CD8-positive, alpha-beta memory T cell (primary cell): ENCODE measurements around the gene NAT8L. TPM values are rescaled to one million over a fixed set of nuclear protein-coding genes. Genes with fewer than 3 reads are reported as not detected.

Source experiments
- CTCF ChIA-PET: fragments of 350-600 bp; sonication (Branson Sonifier 250); formaldehyde crosslinking; loops from one replicate; lab custom pipeline; 2021; ENCODE audit warnings: antibody characterized with exemption; lab: Charles Lee
- POLR2A ChIA-PET: fragments of 350-600 bp; sonication (Branson Sonifier 250); formaldehyde crosslinking; loops from one replicate; lab custom pipeline; 2021; ENCODE audit warnings: antibody characterized with exemption; lab: Charles Lee
- DNase-seq, 5 donors: peaks; one replicate each; pipeline versions ENCODE4 v3.0.0 to v3.0.0-alpha.2; 2020 to 2022; ENCODE audit warnings: mixed read lengths in 1 of 5
- H3K27ac ChIP-seq: one replicate; pipeline ENCODE4 v1.7.0; 2013; ENCODE audit warnings: low read depth, mild to moderate bottlenecking, low read length, moderate library complexity
- H3K27me3 ChIP-seq: 2 replicates; pipeline ENCODE4 v1.7.0; 2013; ENCODE audit warnings: low read length, mild to moderate bottlenecking; ENCODE audit not compliant: insufficient read depth, poor library complexity, severe bottlenecking
- H3K36me3 ChIP-seq: 2 replicates; pipeline ENCODE4 v1.7.0; 2013; ENCODE audit warnings: mild to moderate bottlenecking, low read length, moderate library complexity; ENCODE audit not compliant: insufficient read depth
- H3K4me1 ChIP-seq: 2 replicates; pipeline ENCODE4 v1.7.0; 2013; ENCODE audit warnings: mild to moderate bottlenecking, low read length, moderate library complexity; ENCODE audit not compliant: insufficient read depth
- H3K4me3 ChIP-seq: 2 replicates; pipeline ENCODE4 v1.7.0; 2013; ENCODE audit warnings: mild to moderate bottlenecking, low read length
- H3K9me3 ChIP-seq: 2 replicates; pipeline ENCODE4 v1.7.0; 2013; ENCODE audit warnings: mild to moderate bottlenecking, low read length
- H3K27ac Mint-ChIP-seq, 8 donors: one replicate each; pipeline ENCODE4 v1.8.0; 2020 to 2021; ENCODE audit warnings: mixed read lengths in 8 of 8, mild to moderate bottlenecking in 6 of 8, inconsistent platforms in 3 of 8, moderate library complexity in 3 of 8
- H3K27me3 Mint-ChIP-seq, 2 donors: one replicate each; pipeline ENCODE4 v1.8.0; 2020 to 2021; ENCODE audit warnings: mixed read lengths in 2 of 2, mild to moderate bottlenecking in 1 of 2, moderate library complexity in 1 of 2
- H3K36me3 Mint-ChIP-seq, 3 donors: one replicate each; pipeline ENCODE4 v1.8.0; 2020 to 2021; ENCODE audit warnings: mixed read lengths in 3 of 3, inconsistent platforms in 1 of 3, mild to moderate bottlenecking in 1 of 3
- H3K4me1 Mint-ChIP-seq, 3 donors: one replicate each; pipeline ENCODE4 v1.8.0; 2020 to 2021; ENCODE audit warnings: mixed read lengths in 3 of 3, inconsistent platforms in 1 of 3, mild to moderate bottlenecking in 1 of 3
- H3K4me3 Mint-ChIP-seq, 7 donors: one replicate each; pipeline ENCODE4 v1.8.0; 2020 to 2021; ENCODE audit warnings: mixed read lengths in 7 of 7, mild to moderate bottlenecking in 6 of 7, moderate library complexity in 4 of 7, inconsistent platforms in 2 of 7
- H3K9me3 Mint-ChIP-seq, 5 donors: one replicate each; pipeline ENCODE4 v1.8.0; 2020 to 2022; ENCODE audit warnings: mixed read lengths in 5 of 5, mild to moderate bottlenecking in 3 of 5, moderate library complexity in 2 of 5, inconsistent platforms in 1 of 5
- polyA plus RNA-seq: library from polyadenylated mRNA; unstranded; fragments of 300-500 nt; fragmentation: Illumina TruSeq; gene quantifications from one replicate; pipeline ENCODE4 v1.2.3, GENCODE V29; 2021
- total RNA-seq, 2 experiments: library from RNA; stranded (reverse); gene quantifications; one replicate each; pipeline ENCODE4 v1.2.3, GENCODE V29; 2021

NAT8L gene
- total and polyA plus RNA-seq, 3 experiments from 2014 or later, result 0.42 to 0.55 TPM; not detected in 1

- H3K9me3 ChIP-seq, result no peaks in the 10 kb centered on the region
- no peaks in the 10 kb centered on the region for H3K27me3 ChIP-seq
- no peaks in the 10 kb centered on the region for H3K4me1 Mint-ChIP-seq
- H3K27ac ChIP-seq, result no peak overlapping the region
- DNase-seq, result peak in 1 of 5 donors; percentile 43
- H3K4me3 Mint-ChIP-seq, result no peak overlapping the region
- POLR2A ChIA-PET, result no interaction called here
- H3K36me3 Mint-ChIP-seq, result no peaks in the 10 kb centered on the region
- H3K27me3 Mint-ChIP-seq, result peaks cover 4 to 7% of the 10 kb centered on the region in 2 donors
- no peaks in the 10 kb centered on the region for H3K4me1 ChIP-seq
- no peak overlapping the region for H3K4me3 ChIP-seq
- H3K36me3 ChIP-seq, result no peaks in the 10 kb centered on the region
- H3K27ac Mint-ChIP-seq, result no peak overlapping the region
- CTCF ChIA-PET, result no interaction called here
- H3K9me3 Mint-ChIP-seq, result no peaks in the 10 kb centered on the region
These were observed 4.6 kb downstream of the NAT8L start for GRCh38 chr4:2063557-2064275.

GRCh38 chr4:2064276-2064991, 5.3 kb downstream of the NAT8L start:
- ChIA-PET CTCF (no interaction called here), POLR2A (no interaction called here)
- Histone ChIP-seq H3K36me3 (no peaks in the 10 kb centered on the region), H3K27me3 (no peaks in the 10 kb centered on the region), H3K27ac (no peak overlapping the region), H3K4me1 (no peaks in the 10 kb centered on the region), H3K9me3 (no peaks in the 10 kb centered on the region), H3K4me3 (no peak overlapping the region)
- no peaks in the 10 kb centered on the region for H3K4me1 Mint-ChIP-seq
- H3K27ac Mint-ChIP-seq, result no peak overlapping the region
- H3K27me3 Mint-ChIP-seq, result peaks cover 4 to 7% of the 10 kb centered on the region in 2 donors
- H3K36me3 Mint-ChIP-seq, result no peaks in the 10 kb centered on the region
- H3K9me3 Mint-ChIP-seq, result no peaks in the 10 kb centered on the region
- peak in 1 of 5 donors; percentile 40 for DNase-seq
- H3K4me3 Mint-ChIP-seq, result no peak overlapping the region

GRCh38 chr4:2065106-2065930, 6.2 kb downstream of the NAT8L start:
- CTCF ChIA-PET, result no interaction called here
- H3K4me1 ChIP-seq, result no peaks in the 10 kb centered on the region
- Mint-ChIP-seq H3K9me3 (no peaks in the 10 kb centered on the region), H3K4me1 (no peaks in the 10 kb centered on the region), H3K4me3 (no peak overlapping the region), H3K27me3 (peaks cover 4 to 7% of the 10 kb centered on the region in 2 donors), H3K27ac (peak overlapping the region in 1 of 8 donors; percentile 50), H3K36me3 (no peaks in the 10 kb centered on the region)
- H3K9me3 ChIP-seq, result no peaks in the 10 kb centered on the region
- no peak overlapping the region for H3K4me3 ChIP-seq
- no peaks in the 10 kb centered on the region for H3K36me3 ChIP-seq
- POLR2A ChIA-PET, result no interaction called here
- H3K27me3 ChIP-seq, result no peaks in the 10 kb centered on the region
- peak in 1 of 5 donors; percentile 30 for DNase-seq
- H3K27ac ChIP-seq, result no peak overlapping the region

GRCh38 chr4:2066011-2066551, 7.0 kb downstream of the NAT8L start:
- Mint-ChIP-seq H3K4me1 (no peaks in the 10 kb centered on the region), H3K36me3 (no peaks in the 10 kb centered on the region), H3K4me3 (no peak overlapping the region), H3K9me3 (no peaks in the 10 kb centered on the region), H3K27ac (no peak overlapping the region), H3K27me3 (peaks cover 4 to 7% of the 10 kb centered on the region in 2 donors)
- H3K4me3 ChIP-seq, result no peak overlapping the region
- CTCF ChIA-PET, result no interaction called here
- H3K4me1 ChIP-seq, result no peaks in the 10 kb centered on the region
- POLR2A ChIA-PET, result no interaction called here
- no peaks in the 10 kb centered on the region for H3K36me3 ChIP-seq
- H3K27ac ChIP-seq, result no peak overlapping the region
- H3K27me3 ChIP-seq, result no peaks in the 10 kb centered on the region
- no peaks in the 10 kb centered on the region for H3K9me3 ChIP-seq
- peak in 1 of 5 donors; percentile 39 for DNase-seq

GRCh38 chr4:2066571-2067445, 7.7 kb downstream of the NAT8L start:
- Mint-ChIP-seq H3K36me3 (no peaks in the 10 kb centered on the region), H3K27ac (no peak overlapping the region), H3K4me1 (no peaks in the 10 kb centered on the region), H3K27me3 (peaks cover 2 to 4% of the 10 kb centered on the region in 2 donors), H3K4me3 (no peak overlapping the region), H3K9me3 (no peaks in the 10 kb centered on the region)
- POLR2A ChIA-PET, result no interaction called here
- no peaks in the 10 kb centered on the region for H3K4me1 ChIP-seq
- DNase-seq, result peak in 1 of 5 donors; percentile 31
- CTCF ChIA-PET, result no interaction called here
- no peaks in the 10 kb centered on the region for H3K36me3 ChIP-seq
- no peaks in the 10 kb centered on the region for H3K27me3 ChIP-seq
- H3K4me3 ChIP-seq, result no peak overlapping the region
- H3K9me3 ChIP-seq, result no peaks in the 10 kb centered on the region
- no peak overlapping the region for H3K27ac ChIP-seq

- Mint-ChIP-seq H3K27ac (peak overlapping the region in 1 of 8 donors; percentile 87), H3K4me3 (no peak overlapping the region), H3K27me3 (no peaks in the 10 kb centered on the region), H3K9me3 (no peaks in the 10 kb centered on the region), H3K36me3 (no peaks in the 10 kb centered on the region), H3K4me1 (no peaks in the 10 kb centered on the region)
- no peaks in the 10 kb centered on the region for H3K9me3 ChIP-seq
- DNase-seq, result peak in 1 of 5 donors; percentile 26
- no peaks in the 10 kb centered on the region for H3K36me3 ChIP-seq
- no peaks in the 10 kb centered on the region for H3K27me3 ChIP-seq
- no peak overlapping the region for H3K4me3 ChIP-seq
- CTCF ChIA-PET, result no interaction called here
- no peak overlapping the region for H3K27ac ChIP-seq
- no peaks in the 10 kb centered on the region for H3K4me1 ChIP-seq
- POLR2A ChIA-PET, result no interaction called here
These were observed 8.5 kb downstream of the NAT8L start for GRCh38 chr4:2067446-2068197.

GRCh38 chr4:2068198-2068470, 9.0 kb downstream of the NAT8L start:
- H3K9me3 ChIP-seq, result no peaks in the 10 kb centered on the region
- no peaks in the 10 kb centered on the region for H3K36me3 Mint-ChIP-seq
- H3K4me3 ChIP-seq, result no peak overlapping the region
- H3K27me3 ChIP-seq, result no peaks in the 10 kb centered on the region
- no peak overlapping the region for H3K4me3 Mint-ChIP-seq
- no peaks in the 10 kb centered on the region for H3K27me3 Mint-ChIP-seq
- H3K9me3 Mint-ChIP-seq, result no peaks in the 10 kb centered on the region
- H3K4me1 ChIP-seq, result no peaks in the 10 kb centered on the region
- DNase-seq, result peak in 1 of 5 donors; percentile 10
- H3K27ac ChIP-seq, result no peak overlapping the region
- POLR2A ChIA-PET, result no interaction called here
- H3K27ac Mint-ChIP-seq, result peak overlapping the region in 1 of 8 donors; percentile 87
- H3K36me3 ChIP-seq, result no peaks in the 10 kb centered on the region
- CTCF ChIA-PET, result no interaction called here
- no peaks in the 10 kb centered on the region for H3K4me1 Mint-ChIP-seq
